ENCODE results near the gene HACE1.

DNA sequence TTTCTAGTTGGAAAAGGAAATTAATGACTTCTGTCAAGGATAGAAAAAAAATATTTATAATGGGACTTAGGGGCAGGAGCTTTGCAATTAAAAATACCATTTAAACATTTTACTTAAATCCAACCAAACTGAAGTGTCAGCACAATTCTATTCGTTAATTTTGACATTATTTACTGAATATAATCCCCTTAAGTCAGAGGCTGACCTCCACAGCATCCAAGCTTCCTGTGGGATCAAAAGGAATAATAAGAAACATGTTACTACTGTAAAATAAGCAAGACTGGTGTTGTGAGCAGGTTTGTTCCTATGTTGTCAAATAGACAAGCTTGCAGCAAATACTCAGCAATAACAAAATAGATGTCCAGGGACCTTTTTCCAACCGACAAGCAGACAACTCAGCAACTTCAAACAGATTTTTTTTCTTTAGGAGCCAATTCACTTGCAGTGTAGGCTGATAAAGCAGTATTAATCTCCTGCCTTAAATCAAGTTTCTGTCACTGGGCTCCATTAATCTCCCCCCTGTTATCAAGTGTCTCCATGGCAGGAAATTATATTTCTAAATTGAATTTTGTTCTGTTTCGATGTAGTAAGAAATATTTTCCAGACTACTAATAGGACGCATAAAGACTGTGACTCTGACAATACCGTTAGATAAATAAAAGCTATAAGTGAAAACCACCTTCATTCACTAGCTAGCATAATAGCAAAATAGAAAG lies 157.4 kb downstream of the HACE1 start:
- TF ChIP-seq, protein P1, sequence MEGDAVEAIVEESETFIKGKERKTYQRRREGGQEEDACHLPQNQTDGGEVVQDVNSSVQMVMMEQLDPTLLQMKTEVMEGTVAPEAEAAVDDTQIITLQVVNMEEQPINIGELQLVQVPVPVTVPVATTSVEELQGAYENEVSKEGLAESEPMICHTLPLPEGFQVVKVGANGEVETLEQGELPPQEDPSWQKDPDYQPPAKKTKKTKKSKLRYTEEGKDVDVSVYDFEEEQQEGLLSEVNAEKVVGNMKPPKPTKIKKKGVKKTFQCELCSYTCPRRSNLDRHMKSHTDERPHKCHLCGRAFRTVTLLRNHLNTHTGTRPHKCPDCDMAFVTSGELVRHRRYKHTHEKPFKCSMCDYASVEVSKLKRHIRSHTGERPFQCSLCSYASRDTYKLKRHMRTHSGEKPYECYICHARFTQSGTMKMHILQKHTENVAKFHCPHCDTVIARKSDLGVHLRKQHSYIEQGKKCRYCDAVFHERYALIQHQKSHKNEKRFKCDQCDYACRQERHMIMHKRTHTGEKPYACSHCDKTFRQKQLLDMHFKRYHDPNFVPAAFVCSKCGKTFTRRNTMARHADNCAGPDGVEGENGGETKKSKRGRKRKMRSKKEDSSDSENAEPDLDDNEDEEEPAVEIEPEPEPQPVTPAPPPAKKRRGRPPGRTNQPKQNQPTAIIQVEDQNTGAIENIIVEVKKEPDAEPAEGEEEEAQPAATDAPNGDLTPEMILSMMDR (conservative IDR thresholded peaks at IDR 0.05; ENCODE audit: low read length) = no peak
- TF ChIP-seq EZH2phosphoT487 (IDR thresholded peaks at IDR 0.05; ENCODE audit: borderline replicate concordance) = no peak

Measured in Loucy (cell line).